GOT3 (cell line): ENCODE results near the gene ANKRD12.
"Not testable (repeated sequence)": the region's sequence is repeated elsewhere in the genome, so short reads cannot be mapped to it uniquely, and the experiment has no call there.

Experiments used
- DNase-seq: peaks from one replicate; lab custom pipeline; 2025; ENCODE audit warnings: mixed read lengths; lab: John Stamatoyannopoulos, UW

The ANKRD12 gene

DNA sequence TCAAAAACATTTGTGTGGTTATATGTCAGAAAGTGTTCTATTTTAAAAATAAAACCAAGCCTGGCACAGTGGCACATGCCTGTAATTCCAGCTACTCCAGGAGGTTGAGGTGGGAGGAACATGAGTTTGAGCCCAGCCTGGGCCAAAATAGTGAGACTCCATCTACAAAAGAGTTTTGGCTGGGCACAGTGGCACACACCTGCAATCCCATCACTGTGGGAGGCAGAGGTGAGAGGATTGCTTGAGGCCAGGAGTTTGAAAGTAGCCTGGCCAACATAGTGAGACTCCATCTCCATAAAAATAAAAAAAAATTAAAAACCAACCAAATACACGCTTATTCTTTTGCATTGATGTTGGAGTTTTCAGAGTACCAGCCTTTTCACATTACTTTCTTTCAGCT, 9.6 kb downstream of the ANKRD12 start:
- no peak for DNase-seq

DNA sequence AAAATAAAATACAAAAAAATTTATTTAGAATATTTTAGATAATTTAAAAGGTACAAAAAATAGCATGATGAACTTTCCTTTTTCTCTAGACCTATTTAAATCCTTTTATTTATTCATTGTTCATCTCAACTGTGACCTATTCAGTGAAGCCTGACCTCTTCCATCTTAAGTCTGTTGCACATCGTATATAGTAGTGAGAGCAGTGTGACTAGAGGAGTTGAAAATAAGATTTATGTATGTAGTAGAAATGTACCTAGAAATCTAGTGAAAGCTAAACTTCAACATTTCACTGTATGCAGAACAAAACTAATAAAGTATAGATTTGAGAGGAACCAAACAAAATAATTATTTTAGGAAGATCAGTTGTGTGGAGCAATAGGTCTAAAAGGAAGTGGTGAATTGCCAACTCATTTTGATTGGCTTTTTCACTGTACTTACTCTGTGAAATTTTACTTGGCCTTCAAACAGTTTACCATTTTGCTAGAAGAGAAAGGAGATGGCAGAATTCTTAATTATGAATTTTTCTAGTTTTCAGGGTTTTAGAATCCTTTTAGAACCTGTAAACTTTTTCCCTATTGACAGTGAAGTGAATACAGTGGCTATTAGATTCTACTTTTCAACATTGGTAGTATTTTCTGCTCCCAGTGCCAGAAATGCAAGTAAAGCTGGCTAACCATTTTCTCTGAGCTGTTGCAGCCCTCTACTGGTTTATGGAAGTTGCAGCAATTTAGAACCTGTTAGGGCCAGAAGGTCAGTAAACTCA, 11.0 kb downstream of the ANKRD12 start:
- DNase-seq, result no peak

DNA sequence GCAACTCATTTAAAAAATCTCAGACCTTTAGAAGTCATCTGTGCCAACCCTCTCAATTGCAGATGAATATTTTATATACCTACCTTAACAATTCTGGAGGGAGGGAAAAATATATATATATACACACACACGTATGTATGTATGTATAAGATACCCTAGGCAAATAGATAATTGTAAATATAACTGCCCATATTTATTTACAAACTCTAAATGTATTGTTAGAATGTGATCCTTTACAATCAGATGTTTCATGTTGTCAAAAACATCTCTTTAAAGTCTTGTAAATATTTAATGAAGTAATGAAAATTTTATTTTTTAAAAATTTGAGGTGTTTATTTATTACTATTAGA, 11.6 kb downstream of the ANKRD12 start:
- DNase-seq, result no peak

DNA sequence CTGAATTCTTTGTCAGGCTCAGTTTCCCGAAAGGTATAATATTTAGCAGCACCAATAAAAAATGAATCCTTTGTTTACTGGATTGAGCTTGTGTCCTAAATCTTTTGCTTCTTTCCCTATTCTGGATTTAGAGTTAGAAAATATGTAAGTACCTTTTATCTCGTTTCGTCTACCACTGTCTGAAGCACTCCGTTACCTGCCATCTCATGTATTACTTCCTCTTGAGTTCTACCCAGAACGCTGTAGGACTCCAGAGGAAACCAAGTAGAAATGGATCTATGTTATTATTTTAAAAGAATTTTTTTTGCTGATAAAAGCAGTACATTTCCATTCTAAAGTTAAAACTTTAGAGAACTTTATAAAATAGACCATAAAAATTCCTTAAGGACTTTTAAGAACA, 13.5 kb downstream of the ANKRD12 start:
- DNase-seq, result no peak

DNA sequence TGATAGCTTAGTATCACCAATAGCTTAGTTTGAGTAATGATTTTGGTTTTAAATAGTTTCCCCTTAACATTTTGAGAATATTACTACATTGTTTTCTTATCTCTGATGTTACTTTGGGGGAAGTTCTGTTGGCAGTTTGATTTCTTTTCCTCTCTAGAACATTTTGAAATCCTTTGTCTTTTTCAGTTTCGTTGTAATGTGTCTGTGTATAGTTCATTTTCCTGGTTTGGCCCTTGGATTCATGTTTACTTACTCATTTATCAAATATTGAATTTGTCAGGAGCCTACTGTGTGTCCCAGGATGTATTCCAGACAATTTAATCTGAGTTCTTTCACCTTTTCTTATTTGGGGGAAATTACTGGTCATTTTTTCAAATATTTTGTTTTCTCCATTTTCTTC, 16.7 kb downstream of the ANKRD12 start:
- DNase-seq, result no peak

DNA sequence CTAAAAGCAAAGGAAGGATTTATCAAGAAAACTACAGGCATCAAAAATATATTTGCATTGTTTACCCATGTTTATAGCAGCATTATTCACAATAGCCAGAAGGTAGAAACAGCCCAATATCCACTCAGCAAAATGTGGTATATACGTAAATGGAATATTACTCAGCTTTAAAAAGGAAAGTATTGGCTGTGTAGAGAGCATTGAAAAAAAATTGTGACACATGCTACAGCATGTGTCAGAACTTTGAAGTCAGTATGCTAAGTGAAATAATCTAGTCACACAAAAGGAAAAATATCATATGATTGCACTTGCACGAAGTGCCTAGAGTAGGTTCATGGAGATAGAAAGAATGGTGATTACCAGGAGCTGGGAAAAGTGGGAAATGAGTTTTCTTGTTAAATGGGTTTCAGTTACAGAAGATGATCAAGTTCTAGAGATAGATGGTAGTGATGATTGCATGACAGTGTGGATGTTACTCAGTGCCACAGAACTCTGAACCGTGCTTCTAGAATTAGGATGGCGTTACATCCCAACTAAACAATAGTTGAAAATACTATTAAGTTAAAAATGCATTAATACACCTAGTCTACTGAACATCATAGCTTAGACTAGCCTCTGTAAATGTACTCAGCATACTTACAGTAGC, 20.1 kb downstream of the ANKRD12 start:
- no peak for DNase-seq

DNA sequence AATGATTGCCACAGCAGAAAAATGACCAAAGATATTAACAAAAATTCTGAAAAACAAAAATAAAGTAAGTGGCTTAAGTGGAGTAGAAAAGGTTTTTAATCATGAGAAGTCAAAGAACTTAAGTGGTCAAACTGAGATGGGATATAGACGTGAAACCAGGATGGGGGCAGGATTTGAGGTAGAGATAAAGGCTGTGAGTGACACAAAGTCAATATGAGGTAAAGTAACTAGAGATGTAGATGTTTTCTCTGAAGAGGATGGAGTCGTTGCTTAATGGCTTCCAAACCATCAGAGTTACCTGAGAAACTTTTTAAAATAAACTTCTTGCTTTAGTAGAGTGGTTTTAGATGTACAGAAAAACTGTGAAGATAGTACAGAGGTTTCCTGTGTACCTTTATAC, 21.2 kb downstream of the ANKRD12 start:
- no peak for DNase-seq

DNA sequence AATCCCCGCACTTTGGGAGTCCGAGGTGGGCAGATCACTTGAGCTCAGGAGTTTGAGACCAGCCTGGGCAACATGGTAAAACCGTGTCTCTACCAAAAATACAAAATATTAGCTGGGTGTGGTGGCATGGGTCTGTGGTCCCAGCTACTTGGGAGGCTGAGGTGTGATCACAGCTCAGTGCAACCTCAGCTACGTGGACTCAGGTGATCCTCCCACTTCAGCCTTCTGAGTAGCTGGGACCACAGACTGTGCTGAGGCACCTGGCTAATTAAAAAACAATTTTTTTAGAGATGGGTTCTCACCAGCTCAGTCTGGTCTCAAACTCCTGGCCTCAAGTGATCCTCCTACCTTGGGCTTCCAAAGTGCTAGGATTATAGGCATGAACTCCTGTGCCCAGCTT, 23.4 kb downstream of the ANKRD12 start:
- DNase-seq, result no peak

DNA sequence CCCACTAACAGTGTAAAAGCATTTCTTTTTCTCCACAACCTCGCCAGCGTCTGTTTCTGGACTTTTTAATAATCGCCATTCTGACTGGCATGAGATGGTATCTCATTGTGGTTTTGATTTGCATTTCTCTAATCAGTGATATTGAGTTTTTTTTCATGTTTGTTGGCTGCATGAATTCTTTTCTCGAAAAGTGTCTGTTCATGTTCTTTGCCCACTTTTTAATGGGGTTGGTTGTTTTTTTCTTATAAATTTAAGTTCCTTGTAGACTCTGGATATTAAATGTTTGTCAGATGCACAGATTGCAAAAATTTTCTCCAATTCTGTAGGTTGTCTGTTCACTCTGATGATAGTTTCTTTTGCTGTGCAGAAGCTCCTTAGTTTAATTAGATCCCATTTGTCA, 26.1 kb downstream of the ANKRD12 start:
- DNase-seq, result not testable (repeated sequence)

DNA sequence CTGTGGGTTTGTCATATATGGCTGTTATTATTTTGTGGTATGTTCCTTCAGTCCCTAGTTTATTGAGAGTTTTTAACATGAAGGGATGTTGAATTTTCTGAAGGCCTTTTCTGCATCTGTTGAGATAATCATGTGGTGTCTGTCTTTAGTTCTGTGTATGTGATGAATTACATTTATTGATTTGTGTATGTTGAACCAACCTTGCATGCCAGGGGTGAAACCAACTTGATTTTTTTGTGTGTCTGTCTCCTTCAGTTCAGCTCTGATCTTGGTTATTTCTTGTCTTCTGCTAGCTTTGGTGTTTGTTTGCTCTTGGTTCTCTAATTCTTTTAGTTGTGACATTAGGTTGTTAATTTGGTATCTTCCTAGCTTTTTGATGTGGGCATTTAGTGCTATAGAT, 27.6 kb downstream of the ANKRD12 start:
- not testable (repeated sequence) for DNase-seq

DNA sequence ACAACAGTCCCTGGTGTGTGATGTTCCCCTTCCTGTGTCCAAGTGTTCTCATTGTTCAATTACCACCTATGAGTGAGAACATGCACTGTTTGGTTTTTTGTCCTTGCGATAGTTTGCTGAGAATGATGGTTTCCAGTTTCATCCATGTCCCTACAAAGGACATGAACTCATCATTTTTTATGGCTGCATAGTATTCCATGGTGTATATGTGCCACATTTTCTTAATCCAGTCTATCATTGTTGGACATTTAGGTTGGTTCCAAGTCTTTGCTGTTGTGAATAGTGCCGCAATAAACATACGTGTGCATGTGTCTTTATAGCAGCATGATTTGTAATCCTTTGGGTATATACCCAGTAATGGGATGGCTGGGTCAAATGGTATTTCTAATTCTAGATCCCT, 29.3 kb downstream of the ANKRD12 start:
- not testable (repeated sequence) for DNase-seq

DNA sequence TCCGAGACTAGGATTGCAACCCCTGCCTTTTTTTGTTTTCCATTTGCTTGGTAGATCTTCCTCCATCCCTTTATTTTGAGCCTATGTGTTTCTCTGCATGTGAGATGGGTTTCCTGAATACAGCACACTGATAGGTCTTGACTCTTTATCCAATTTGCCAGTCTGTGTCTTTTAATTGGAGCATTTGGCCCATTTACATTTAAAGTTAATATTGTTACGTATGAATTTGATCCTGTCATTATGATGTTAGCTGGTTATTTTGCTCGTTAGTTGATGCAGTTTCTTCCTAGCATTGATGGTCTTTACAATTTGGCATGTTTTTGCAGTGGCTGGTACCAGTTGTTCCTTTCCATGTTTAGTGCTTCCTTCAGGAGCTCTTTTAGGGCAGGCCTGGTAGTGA, 32.9 kb downstream of the ANKRD12 start:
- not testable (repeated sequence) for DNase-seq

DNA sequence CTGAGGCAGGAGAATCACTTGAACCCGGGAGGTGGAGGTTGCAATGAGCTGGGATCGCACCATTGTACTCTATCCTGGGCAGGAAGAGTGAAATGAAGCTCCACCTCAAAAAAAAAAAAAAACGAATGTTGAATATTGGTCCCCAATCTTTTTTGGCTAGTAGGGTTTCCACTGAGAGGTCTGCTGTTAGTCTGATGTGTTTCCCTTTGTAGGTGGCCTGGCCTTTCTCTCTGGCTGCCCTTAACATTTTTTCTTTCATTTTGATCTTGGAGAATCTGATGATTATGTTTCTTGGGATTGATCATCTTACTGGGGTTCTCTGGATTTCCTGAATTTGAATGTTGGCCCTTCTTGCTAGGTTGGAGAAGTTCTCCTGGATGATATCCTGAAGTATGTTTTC, 35.3 kb downstream of the ANKRD12 start:
- not testable (repeated sequence) for DNase-seq

DNA sequence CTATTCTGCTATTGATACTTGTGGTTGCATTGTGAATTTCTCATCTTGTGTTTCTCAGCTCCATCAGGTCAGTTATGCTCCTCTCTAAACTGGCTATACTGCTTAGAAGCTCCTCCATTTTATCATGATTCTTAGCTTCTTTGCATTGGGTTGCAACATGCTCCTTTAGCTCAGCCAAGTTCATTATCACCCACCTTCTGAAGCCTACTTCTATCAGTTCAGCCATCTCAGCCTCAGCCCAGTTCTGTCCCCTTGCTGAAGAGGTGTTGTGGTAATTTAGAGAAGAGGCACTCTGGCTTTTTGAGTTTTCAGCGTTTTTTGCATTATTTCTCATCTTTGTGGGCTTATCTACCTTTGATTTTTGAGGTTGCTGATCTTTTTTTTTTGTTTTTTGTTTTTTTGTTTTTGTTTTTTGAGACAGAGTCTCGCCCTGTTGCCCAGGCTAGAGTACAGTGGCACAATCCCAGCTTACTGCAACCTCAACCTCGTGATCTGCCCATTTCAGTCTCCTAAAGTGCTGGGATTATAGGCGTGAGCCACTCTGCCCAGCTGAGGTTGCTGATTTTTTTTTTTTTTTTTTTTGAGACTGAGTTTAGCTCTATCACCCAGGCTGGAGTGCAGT, 36.0 kb downstream of the ANKRD12 start:
- no peak for DNase-seq

DNA sequence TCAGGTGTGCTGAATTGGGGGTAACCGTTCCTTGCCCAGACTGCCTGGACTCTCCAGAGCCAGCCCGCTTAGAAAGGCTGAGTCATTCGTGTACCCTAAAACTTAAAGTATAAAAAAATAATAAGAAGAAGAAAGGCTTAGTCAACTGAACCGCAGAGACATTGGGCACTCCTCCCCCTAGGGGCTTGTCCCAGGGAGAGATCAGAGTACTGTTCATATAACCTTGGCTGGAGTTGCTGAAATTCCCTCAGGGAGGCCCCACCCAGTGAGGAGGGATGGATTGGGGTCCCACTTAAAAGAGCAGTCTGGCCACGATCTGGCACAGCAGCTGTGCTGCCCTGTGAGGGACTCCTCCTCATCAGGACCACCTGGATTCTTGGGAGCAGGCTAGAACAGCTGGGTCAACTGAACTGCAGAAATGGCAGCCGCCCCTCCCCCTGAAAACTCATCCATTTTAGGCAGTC, 37.2 kb downstream of the ANKRD12 start:
- DNase-seq, result no peak

DNA sequence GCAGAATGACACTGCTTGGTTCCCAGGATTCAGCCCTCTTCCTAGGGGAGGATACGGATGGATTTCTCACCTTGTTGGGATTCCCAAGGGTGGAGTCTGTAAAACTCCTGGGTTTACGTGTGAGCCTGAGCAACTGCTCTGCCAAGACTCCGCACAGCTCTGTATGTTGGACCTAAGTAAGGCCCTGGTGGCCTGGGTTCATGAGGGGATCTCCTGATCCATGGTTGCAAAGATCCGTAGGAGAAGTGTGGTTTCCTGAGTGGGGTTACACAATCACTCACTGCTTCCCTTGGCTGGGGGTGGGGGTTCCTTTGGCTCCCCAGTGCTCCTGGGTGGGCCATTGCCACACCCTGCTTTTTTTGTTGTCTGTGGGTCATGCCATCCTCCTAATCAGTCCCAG, 37.7 kb downstream of the ANKRD12 start:
- no peak for DNase-seq

DNA sequence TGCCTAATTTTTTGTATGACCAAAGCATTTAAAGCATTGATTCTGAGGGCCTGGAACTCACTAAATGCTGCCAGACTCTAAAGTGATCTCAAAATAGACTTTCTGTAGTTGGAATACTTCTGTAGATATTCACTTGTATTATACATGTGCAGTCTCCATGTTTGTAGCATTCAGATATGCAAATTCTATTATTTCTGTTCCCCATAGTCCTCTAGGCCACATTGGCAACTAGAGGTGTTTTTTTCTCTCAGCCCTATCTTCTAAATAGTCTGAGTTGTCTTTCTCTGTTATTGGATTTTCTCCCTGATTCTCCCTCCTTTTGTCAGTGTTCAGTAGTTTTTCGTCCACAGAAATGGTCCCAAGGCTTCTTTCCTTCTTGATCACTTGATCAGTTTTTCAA, 38.5 kb downstream of the ANKRD12 start:
- DNase-seq, result no peak

DNA sequence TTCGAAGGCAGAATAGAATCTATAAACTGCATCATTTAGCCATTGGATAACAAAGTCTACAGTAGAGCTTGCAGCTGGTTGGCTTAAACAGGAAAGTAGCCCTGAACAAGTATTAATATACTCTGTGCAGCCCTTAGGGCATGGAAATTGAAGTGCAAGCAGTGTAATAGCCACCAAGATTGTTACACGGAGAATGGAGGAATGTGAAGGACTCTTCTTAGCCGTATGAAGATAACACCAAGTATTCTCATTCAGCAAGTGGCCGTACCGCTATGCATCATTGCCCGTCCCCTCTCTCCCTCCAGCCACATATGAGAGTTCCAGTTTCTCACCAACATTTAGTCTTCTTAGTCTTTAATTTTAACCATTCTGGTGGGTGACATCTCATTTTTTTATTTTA, 40.5 kb downstream of the ANKRD12 start:
- no peak for DNase-seq

DNA sequence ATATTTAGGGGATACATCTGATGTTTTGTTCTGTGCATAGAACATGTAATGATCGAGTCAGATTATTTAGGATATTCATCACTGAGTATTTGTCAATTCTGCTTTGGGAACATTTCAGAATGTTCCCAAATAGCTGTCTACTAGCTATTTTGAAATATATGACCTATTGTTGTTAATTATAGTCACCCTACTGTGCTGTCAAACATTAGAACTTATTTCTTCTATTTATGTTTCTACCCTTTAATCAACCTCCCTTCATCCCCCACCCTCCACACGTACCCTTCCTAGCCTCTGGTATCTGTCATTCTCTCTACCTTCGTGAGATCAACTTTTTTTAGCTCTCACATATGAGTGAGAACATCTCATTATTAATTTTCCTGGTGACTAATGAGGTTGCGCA, 40.9 kb downstream of the ANKRD12 start:
- DNase-seq, result no peak

DNA sequence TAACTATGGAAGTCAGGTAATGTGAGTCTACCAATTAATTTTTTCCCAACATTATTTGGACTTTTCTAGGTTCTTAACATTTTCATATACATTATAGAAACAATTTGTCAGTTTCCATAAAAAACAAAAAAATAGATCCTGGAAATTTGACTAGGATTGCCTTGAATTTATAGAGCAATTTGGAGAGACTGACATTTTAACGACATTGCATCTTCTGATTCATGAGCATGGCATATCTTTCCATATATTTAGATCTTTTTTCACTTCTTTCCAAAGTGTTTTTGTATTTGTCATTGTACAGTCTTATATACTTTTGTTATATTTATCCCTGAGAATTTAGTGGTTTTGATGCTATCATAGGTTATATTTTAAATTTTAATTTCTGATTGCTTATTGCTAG, 42.0 kb downstream of the ANKRD12 start:
- no peak for DNase-seq

DNA sequence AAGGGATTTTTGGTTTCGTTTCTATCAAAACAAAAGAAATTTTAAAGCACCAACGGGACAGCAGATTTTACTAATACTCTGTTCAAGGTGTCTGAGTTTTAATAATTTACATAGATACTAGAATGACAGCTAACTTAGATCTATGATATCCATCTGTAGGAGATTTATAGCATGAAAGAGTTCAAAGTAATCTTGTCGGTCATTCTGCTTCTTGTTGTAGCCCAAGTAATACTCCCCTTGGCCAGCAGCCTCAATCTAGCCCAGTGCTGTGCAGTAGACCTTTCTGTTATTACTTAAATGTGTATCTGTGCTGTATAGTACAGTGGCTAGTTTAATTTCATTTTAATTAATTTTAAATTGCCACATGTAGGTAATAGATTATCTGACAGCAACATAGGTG, 44.7 kb downstream of the ANKRD12 start:
- no peak for DNase-seq

DNA sequence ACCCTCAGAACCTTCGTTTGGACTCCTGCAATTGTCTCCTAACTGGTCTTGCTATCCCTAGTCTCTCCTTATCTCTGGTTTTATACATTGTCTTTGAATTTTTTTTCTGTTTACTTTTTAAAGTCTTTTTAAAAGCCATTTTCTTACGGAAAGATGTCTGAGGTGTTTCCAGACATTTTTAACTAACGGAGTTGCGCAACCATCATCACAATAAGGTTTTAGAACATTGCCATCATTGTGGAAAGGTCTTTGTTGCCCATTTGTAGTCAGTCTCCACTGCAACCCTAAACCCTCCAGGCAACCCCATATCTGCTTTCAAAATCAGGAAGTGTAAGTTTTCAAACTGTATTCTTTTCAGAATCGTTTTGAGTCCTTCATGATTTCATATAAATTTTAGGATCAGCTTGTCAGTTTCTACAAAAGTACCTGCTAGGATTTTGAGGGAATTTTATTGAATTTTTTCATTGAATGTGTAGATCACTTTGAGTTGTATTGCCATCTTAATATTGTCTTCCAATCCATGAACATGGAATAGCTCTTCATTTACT, 46.3 kb downstream of the ANKRD12 start:
- DNase-seq, result no peak

DNA sequence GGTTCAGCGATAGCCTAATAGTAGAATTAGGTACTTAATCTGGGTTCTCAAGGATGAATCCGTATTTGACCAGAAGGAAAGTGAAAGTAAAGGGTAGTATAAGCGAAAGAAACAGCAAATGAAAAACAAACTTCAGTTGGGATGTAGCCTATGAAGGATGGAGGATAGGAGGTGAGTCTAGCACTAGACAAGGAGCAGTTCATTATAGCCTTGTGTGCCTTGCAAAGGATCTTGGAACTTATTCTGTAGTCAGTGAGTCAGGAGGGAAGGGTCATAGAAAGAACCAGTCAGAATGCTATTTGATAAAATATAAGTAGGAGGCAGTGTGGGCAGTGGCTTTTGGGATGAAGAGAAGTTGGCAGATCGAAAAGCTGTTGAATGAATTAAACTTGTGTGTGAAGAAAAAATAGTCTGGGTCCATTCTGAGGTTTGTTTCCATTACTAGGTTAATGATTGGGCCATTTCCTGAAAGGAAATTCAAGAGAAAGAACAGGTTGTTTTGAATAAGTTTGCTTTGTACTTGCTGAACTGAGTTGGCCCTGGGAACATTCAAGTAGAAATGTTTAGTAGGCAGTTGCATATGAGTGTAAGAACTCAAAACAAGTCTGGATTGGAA, 48.5 kb downstream of the ANKRD12 start:
- no peak for DNase-seq
